GM18909 (cell line): ENCODE results near the gene NRXN2.
"Not testable (repeated sequence)": the region's sequence is repeated elsewhere in the genome, so short reads cannot be mapped to it uniquely, and the experiment has no call there.

Experiments
- ATAC-seq: cut with Tn5 transposase; IDR thresholded peaks from one replicate; pipeline ENCODE4 v1.9.1; 2021; ENCODE audit warnings: mild to moderate bottlenecking; ENCODE audit not compliant: unreplicated experiment, poor library complexity

NRXN2 gene

GRCh38 chr11:64601605-64602465, 121.2 kb downstream of the NRXN2 start:
- ATAC-seq, result no peak

- ATAC-seq, result no peak
These were observed 122.6 kb downstream of the NRXN2 start for GRCh38 chr11:64600281-64600992.

- ATAC-seq, result no peak
These were observed 123.2 kb downstream of the NRXN2 start for GRCh38 chr11:64599698-64600211.

- no peak for ATAC-seq
These were observed 124.0 kb downstream of the NRXN2 start for GRCh38 chr11:64598797-64599697.

- no peak for ATAC-seq
These were observed 124.7 kb downstream of the NRXN2 start for GRCh38 chr11:64598106-64598796.

- ATAC-seq, result no peak
These were observed 125.3 kb downstream of the NRXN2 start for GRCh38 chr11:64597671-64598101.

GRCh38 chr11:64595922-64596321, 127.1 kb downstream of the NRXN2 start:
- not testable (repeated sequence) for ATAC-seq

GRCh38 chr11:64594159-64594939, 128.6 kb downstream of the NRXN2 start:
- ATAC-seq, result no peak

GRCh38 chr11:64593156-64594105, 129.6 kb downstream of the NRXN2 start:
- ATAC-seq, result no peak

GRCh38 chr11:64592656-64593055, 130.3 kb downstream of the NRXN2 start:
- ATAC-seq, result no peak

GRCh38 chr11:64592234-64592615, 130.8 kb downstream of the NRXN2 start:
- ATAC-seq, result no peak

- no peak for ATAC-seq
These were observed 131.5 kb downstream of the NRXN2 start for GRCh38 chr11:64591257-64592233.

- no peak for ATAC-seq
These were observed 132.2 kb downstream of the NRXN2 start, which contains the start of gene SLC22A12 for GRCh38 chr11:64590763-64591221. TSS of gene SLC22A12 (plus strand) at chr11:64591220. CDS start at chr11:64591557, 337 bp downstream.

- no peak for ATAC-seq
These were observed 134.3 kb downstream of the NRXN2 start for GRCh38 chr11:64588701-64589100.

- ATAC-seq, result no peak
These were observed 136.6 kb downstream of the NRXN2 start for GRCh38 chr11:64586366-64586765.

- no peak for ATAC-seq
These were observed 137.8 kb downstream of the NRXN2 start for GRCh38 chr11:64585150-64585549.
